Left colon (tissue), 2 donors: ENCODE data around the gene SCN5A. TPM values are rescaled to one million over a fixed set of nuclear protein-coding genes. Genes with fewer than 3 reads are reported as not detected.

Experiments used
- ATAC-seq: fragments of 200-7000 bp; cut with Tn5 transposase; one replicate; pipeline ENCODE4 v1.9.1; 2020; ENCODE audit warnings: mild to moderate bottlenecking, moderate library complexity
- DNase-seq, 2 donors: peaks; one replicate each; pipeline ENCODE4 v3.0.0-alpha.2; 2020
- intact Hi-C, 2 donors: fragments of 100-400 bp; cut with DNase I in 1 of 2; cut with micrococcal nuclease in 1 of 2; formaldehyde crosslinking; loops; one replicate each; pipeline versions ENCODE4 v1.11.2 to v1.14.0; 2022; cut with DNase I, micrococcal nuclease
- total RNA-seq, 2 donors: library from RNA; stranded (reverse); fragmentation: NEBNext Ultra II Directional; extraction: Animal tissue kit (Norgen Biotek cat#: 25700); gene quantifications; one replicate each; pipeline ENCODE4 v1.2.1, GENCODE V29; 2021
- donor health status: DM: no; HTN: no; CAD: no.
- donor health status: DM: yes; HTN: yes; CAD: no.

SCN5A gene
- total RNA-seq, 2 donors from 2014 or later: 0.43 to 0.47 TPM

GRCh38 chr3:38608961-38609360, 40.5 kb downstream of the SCN5A start:
- no peak for DNase-seq
- intact Hi-C loops: no loop called here
- no peak for ATAC-seq

DNA sequence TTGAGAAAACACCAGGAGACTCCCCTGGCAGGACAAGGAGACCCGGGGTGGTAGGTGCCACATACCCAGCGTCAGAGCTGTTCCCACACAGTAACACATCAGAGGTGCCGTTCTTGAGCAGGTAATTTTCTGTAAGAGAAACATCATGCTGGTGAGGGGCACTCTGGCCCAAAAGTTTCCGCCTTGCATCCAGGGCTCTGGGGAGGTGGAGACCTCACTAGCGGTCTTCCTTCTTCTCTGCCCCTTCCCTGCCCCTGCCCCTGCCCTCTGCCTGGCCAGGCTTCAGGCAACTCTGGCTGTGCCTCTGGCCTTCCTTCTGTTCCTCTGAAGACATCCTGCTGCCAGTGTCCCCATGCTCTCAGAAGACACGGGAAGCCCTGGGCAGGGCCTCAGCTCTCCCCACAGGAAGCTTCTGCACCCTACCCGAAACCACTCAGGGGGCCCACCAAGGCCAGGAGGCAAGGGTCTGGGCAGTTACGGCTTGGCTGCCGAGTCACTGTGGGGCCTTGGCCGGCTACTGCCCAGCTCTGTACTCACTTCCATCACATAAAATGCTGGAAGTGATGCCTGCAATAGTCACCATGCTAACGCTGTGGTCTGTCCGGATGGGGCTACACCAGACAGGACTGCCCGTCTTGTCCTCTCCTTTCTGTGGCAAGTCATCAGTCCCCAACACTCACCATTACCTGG, 41.3 kb downstream of the SCN5A start:
- DNase-seq: no peak
- intact Hi-C loops: no loop called here
- no peak for ATAC-seq

DNA sequence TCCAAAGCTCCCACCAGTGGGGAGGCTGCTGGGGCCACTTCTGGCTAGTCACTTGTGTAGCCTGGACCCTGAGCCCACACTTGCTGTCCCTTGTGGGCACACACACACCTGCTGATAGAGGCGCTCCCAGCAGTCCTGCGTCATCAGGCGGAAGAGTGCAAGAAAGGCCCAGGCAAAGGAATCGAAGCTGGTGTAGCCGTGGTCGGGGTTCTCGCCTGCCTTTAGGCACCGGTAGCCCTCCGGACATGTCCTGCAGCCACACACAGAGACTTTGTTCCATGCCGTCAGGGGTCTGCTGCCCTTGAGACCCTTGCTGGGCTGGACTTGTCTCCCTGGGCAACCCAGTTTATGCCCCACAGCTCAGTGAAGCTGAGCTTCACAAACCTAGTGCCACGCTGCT, 42.9 kb downstream of the SCN5A start:
- ATAC-seq: no peak
- DNase-seq: no peak

DNA sequence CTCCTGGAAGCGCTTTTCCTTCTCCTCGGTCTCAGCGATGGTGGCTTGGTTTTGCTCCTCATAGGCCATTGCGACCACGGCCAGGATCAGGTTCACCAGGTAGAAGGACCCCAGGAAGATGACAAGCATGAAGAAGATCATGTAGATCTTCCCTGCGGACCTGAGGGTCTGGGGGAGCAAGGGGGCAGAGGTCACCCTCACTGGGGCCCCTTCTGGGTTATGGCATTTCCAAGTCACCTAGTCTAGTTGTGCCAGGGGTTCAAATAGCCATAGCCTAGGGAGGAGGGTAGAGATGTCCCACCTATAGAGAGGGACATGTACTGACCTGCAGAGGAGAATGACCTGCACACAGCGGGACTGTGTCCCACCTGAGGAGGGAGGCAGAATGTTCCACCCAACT, 43.5 kb downstream of the SCN5A start:
- ATAC-seq: no peak
- intact Hi-C loops: no loop called here
- no peak for DNase-seq

More for the DNA sequence above, 42.9 kb downstream of the SCN5A start:
- intact Hi-C loops: no loop called here

- ATAC-seq (no peak), DNase-seq (no peak)
- intact Hi-C loops: no loop called here
Observed at GRCh38 chr3:38604246-38604645, 45.2 kb downstream of the SCN5A start.

DNA sequence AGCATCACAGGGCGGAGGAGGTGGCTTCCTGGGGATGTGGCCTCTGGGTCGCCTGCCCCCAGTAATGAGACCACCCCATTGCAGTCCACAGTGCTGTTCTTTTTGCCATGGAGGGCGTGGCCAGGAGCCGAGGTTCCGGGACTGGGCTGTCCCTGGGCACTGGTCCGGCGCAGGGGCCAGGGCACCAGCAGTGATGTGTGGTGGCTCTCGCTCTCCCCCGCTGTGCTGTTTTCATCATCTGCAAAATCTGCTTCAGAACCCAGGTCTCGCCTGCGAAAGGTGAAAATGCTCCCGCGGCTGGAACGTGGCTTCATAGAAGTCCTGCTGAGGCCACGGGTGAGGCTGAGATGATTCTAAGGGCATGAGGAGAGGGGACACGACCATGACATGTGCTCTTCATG, 45.8 kb downstream of the SCN5A start:
- no peak for DNase-seq
- ATAC-seq: no peak
- intact Hi-C loops: no loop called here

DNA sequence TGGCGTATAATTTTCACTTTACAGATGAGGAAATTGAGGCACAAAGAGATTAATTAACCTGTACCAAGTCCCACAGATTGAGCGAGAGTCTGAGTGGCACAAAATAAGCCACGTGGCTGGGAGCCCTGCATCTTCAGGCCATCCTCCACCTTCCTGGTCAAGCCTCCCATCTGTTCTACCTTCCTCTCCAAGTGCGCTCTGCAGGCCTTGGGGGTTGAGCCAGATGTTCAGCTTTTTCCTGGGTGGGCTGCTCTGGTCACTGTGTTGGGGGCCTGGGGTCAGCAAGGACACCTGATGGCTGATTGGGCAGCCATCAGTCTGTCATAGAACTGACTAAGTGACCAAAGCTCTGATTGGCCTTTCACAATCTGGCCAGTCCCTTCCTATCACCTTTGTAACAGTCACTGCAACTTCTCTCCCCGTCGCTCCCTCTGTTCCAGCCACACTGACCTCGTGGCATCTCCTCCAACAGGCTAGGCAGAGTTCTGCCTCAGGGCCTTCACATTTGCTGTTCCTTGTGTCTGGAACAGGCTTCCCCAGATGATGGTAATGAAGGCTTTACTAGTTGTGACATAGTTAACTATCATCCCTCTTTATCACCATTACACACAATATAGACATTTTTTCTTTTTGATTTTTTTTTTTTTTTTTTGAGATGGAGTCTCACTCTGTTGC, 46.8 kb downstream of the SCN5A start:
- ATAC-seq (no peak), DNase-seq (no peak)
- intact Hi-C loops: no loop called here

DNA sequence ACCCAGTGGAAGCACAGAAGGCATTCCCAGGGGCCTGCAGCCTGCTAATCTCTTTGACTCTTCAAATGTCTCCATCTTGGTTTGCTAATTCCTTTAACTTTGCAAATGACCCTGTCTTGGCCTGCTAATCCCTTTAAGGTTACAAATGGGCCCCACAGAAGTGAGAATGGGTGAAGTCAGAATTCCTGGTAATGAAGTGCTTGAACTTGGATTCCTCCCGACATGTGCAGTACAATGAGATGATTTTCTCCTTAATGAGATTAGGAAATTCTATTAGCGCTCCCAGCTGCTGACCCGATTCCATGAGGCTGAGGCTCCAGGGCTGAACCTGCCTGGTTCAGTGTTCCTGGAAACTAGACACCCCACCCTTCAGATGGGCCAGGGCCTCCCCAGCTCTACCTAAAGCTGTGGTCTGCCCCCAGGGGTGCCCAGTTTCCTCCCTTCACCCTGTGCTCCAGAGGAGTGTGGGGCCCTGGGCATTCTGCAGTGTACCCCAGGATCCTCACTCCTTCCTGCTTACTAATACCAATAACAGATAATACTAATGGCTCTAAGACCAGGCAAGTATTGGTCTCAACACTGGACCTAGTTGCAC, 47.4 kb downstream of the SCN5A start:
- no peak for DNase-seq
- intact Hi-C loops: no loop called here
- ATAC-seq: no peak

GRCh38 chr3:38600551-38600950, 48.9 kb downstream of the SCN5A start:
- intact Hi-C loops: no loop called here
- DNase-seq: no peak
- no peak for ATAC-seq

DNA sequence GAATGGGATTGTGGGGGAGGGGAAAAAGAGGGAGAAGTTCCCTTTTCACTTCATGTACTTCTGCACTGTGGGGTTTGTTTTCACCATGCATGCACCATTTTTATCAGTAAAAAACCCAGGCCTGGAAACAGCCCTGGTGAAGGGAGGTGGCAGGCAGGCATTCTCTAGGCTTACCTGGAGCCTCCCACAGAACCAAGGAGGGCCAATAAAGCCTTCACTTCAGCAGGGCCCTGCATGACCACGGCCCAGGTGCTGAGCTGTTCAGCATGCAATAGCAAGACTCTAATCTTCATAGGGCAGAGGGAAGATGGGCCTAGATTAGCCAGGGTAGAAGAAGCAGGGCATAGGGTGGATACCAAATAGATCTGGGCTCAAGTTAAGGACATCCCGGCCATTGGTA, 49.6 kb downstream of the SCN5A start:
- intact Hi-C loops: no loop called here
- ATAC-seq (no peak), DNase-seq (no peak)

GRCh38 chr3:38598791-38599190, 50.7 kb downstream of the SCN5A start:
- no peak for ATAC-seq
- no peak for DNase-seq
- intact Hi-C loops: no loop called here

DNA sequence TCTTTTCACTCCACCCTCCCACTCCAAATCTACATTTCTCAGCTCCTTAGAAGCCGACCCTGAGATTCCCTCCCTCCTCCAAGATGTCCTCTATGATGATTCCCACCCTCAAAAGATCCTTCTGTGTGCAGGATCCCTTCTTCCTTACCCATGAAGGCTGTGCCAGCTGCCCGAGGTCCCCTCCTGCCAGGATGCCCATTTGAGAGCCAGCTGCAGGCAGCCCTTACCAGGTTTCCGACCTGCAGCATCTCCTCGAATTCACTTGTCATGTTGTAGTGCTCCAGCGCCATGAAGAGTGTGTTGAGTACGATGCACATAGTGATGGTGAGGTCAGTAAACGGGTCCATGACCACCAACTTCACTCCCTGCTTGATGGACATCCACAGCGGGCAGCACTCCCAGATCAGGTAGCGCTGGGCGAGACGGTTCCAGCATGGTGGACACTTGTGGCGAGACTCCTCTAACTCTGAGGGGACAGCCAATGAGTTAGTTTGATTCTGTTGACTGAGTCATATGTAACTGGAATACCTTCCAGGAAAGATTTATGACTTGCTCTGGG, 51.9 kb downstream of the SCN5A start:
- intact Hi-C loops: no loop called here
- no peak for ATAC-seq
- no peak for DNase-seq

GRCh38 chr3:38595393-38595792, 54.1 kb downstream of the SCN5A start:
- no peak for ATAC-seq
- intact Hi-C loops: no loop called here
- DNase-seq: no peak

DNA sequence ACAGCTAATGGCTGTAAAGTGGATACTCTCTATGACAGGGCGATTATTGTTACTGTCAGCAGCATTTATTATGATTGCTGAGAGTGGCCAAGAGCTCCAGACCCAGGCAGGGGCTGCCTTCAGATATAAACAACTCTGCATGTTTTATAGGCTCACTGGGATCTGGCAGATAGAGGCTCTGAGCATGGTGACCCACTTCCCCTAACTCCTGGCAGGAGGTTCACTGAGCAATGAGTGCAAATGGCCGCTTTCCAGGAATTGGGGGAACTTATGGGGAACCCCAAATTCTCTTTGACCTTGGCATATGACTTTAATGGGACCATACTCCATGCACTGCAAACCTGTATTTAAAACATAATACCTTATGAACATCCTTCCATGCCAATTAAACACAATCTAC, 59.0 kb downstream of the SCN5A start:
- intact Hi-C loops: no loop called here
- DNase-seq: peak in 1 of 2 donors; percentile 6
- no peak for ATAC-seq

DNA sequence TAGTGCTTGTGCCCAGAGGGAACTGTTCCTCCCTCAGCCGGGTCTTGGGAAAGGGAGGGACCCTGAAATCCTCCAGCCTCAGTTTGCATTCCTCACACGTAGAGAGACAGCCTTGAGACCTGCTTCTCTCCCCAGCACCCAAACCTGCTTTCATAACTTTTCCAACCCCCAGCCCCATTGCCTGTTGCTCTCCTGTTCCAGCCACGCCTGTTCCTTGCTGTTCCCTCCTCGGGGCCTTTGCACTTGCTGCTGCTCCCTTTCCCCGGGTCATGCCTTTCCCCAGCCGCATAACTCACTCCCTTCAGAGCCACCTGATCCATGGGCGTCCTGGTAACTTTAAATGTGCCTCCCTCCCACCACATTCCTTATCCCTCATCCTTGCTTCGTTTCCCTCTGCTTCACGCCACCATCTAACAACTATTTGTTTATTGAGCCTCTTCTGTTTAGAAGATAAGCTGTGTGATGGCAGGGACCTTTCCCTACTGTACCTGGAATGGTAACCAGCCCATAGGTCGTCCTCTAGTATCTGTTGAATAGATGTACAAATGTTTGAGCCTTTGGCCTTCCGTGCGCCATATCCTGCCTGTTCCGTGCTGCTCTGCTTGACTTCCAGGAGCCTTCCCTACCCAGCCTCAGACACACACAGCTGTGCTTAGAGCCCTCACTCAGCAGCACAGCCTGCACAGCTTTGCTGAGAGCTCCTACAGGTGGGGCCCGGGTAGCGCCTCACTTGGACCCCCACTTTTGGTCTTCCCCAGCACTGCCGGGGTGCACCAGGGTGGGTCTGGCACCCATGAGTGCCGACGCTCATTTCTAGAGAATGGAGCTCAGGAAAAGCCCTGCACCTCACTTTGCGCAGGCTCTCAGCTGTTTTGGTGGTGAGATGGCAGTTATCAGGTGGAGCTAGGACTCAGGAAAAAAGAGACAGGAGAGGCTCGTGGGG, 60.2 kb downstream of the SCN5A start:
- ATAC-seq (no peak), DNase-seq (peak in 1 of 2 donors; percentile 10)
- intact Hi-C loops: no loop called here

- intact Hi-C loops: no loop called here
- ATAC-seq (no peak), DNase-seq (peak in 1 of 2 donors; percentile 7)
Observed at GRCh38 chr3:38588371-38588971, 61.0 kb downstream of the SCN5A start.

DNA sequence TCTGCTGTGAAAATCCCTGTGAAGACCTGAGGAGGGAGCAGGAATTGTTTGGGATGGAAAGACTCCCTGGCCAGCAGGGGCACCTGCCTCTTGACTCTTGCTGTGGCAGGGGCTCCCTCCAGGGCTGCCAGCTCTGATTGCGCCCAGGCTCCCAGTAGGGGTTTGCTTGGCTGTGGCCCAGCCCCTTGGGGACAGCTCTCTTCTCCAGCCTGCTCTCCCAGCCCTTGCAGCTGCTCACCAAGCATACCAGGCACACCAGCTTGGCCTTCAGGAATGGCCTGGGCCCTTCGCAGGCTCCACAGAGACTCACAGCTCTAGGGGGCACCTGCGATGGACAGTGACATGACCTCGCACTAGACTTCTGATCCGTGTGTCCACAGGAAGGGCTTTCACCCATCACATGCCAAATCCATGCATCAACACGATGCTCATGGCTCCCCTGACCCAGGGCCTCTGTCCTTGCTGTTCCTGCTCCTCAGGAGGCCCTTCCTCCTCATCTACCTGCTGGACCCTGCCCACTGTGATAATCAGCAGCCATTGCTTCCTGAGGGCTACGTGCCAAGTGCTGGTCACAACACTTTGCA, 61.8 kb downstream of the SCN5A start:
- ATAC-seq: no peak
- DNase-seq: peak in 1 of 2 donors; percentile 14
- intact Hi-C loops: no loop called here
